Skeletal muscle satellite cell (primary cell): ENCODE measurements around the gene NBEAL2.
"Not testable (repeated sequence)": the region's sequence is repeated elsewhere in the genome, so short reads cannot be mapped to it uniquely, and the experiment has no call there.

Experiments
- H3K27me3 ChIP-seq: 2 replicates; pipeline ENCODE4 v1.7.0; 2013; ENCODE audit warnings: low read length; ENCODE audit not compliant: control insufficient read depth, insufficient read depth
- H3K36me3 ChIP-seq: 2 replicates; pipeline ENCODE4 v1.7.0; 2013; ENCODE audit warnings: mild to moderate bottlenecking, control low read depth, low read length; ENCODE audit not compliant: insufficient read depth
- H3K4me1 ChIP-seq: 2 replicates; pipeline ENCODE4 v1.7.0; 2013; ENCODE audit warnings: low read length; ENCODE audit not compliant: control insufficient read depth, insufficient read depth
- H3K4me2 ChIP-seq: 2 replicates; pipeline ENCODE4 v1.7.0; 2013; ENCODE audit warnings: mild to moderate bottlenecking, low read length
- H3K4me3 ChIP-seq: 2 replicates; pipeline ENCODE4 v1.7.0; 2013; ENCODE audit warnings: low read length
- H3K9ac ChIP-seq: 2 replicates; pipeline ENCODE4 v1.7.0; 2013; ENCODE audit warnings: mild to moderate bottlenecking, low read depth, low read length, moderate library complexity
- H3K9me3 ChIP-seq: replicated peaks from 2 replicates; pipeline ENCODE4 v1.7.0; 2013; ENCODE audit warnings: mild to moderate bottlenecking, control low read depth, low read length

The NBEAL2 gene

DNA sequence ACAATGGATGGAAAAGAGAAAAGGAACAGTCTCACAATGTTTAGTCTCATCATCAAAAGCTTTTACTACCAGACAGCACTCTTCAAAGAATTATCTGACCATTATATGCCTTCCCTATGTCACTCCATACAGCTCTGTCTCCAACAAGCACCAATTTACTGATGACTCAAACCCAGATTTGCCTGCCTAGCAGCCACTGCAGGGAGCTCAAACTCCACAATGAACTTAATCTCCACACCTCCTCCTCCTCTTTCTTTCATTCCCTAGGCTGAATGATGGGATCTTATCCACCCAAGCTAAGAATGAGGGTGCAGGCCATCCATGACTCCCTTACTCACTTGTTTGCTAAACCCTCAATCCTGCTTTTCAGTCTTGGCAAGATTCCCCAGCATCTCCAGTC lies 45.5 kb downstream of the NBEAL2 start:
- no peaks in the 10 kb centered on the region for H3K27me3 ChIP-seq
- H3K9me3 ChIP-seq, result no peaks in the 10 kb centered on the region
- H3K4me3 ChIP-seq, result no peak overlapping the region
- H3K36me3 ChIP-seq, result peaks cover 3% of the 10 kb centered on the region
- no peaks in the 10 kb centered on the region for H3K4me1 ChIP-seq
- no peak overlapping the region for H3K9ac ChIP-seq
- H3K4me2 ChIP-seq, result no peak overlapping the region

DNA sequence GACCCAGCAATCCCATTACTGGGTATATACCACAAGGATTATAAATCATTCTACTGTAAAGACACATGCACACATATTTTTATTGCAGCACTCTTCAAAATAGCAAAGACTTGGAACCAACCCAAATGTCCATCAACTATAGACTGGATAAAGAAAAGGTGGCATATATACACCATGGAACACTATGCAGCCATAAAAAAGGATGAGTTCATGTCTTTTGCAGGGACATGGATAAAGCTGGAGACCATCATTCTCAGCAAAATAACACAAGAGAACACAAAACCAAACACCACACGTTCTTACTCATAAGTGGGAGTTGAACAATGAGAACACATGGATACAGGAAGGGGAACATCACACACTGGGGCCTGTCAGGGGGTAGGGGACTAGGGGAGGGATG lies 47.0 kb downstream of the NBEAL2 start:
- not testable (repeated sequence) for H3K4me3 ChIP-seq, H3K27me3 ChIP-seq, H3K4me1 ChIP-seq, H3K9me3 ChIP-seq, H3K4me2 ChIP-seq, H3K9ac ChIP-seq, H3K36me3 ChIP-seq

DNA sequence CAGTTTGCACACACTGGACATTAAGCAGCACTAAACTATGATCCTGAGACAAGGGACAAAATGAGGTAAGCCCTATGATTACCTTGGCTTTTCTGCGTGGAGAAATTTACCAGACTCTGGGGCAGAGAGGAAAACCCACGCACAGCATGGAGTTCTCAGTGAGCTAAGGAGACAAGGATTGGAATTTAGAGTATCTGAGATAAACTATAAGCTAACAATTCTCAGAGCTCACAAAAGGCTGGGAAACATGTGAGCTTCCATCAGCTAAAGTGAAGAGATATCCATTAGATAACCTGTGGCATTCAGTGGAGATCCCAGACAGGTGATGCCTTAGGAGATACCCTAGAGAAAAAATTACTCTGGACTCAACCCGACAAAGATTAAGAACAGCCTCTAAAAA lies 48.7 kb downstream of the NBEAL2 start:
- no peaks in the 10 kb centered on the region for H3K9me3 ChIP-seq
- no peaks in the 10 kb centered on the region for H3K27me3 ChIP-seq
- no peaks in the 10 kb centered on the region for H3K4me1 ChIP-seq
- no peak overlapping the region for H3K4me2 ChIP-seq
- H3K4me3 ChIP-seq, result no peak overlapping the region
- no peak overlapping the region for H3K9ac ChIP-seq
- H3K36me3 ChIP-seq, result peaks cover 3% of the 10 kb centered on the region

DNA sequence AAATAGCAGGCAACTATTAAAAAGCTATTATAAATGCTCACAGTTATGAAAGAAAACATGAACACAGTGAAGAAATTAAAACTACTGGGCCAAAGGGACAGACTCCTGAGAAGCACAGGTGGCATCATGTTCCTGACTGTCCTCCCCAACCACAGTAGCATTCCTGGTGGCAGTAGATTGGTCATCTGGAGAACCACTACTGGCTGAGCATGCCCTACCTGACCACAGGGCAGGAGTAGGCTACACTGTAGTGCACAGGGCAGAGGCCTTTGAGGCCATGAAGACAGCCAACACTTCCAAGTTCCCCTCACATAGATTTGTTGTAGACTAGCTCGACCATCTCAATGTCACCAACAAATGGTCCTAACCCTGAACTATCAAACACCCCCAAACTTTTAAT lies 49.2 kb downstream of the NBEAL2 start:
- H3K4me1 ChIP-seq, result no peaks in the 10 kb centered on the region
- H3K36me3 ChIP-seq, result peaks cover 3% of the 10 kb centered on the region
- no peaks in the 10 kb centered on the region for H3K27me3 ChIP-seq

DNA sequence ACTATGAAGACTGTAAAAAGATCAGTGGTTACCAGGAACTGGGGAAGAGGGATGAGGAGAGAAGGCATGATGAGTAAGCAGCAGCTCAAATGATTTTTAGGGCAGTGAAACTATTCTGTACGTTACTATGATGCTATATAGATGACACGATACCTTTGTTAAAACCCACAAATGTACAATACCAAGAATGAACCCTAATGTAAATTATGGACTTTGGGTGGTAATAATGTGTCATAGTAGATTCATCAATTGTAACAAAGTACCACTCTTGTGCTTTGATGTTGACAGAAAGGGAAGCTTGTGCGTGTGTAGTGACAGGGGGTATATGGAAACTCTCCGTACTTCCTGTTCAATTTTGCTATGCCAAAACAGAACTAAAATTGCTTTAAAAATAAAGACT lies 51.6 kb downstream of the NBEAL2 start:
- H3K4me2 ChIP-seq, result not testable (repeated sequence)
- peaks cover 16% of the 10 kb centered on the region for H3K36me3 ChIP-seq

More for the DNA sequence above, 49.2 kb downstream of the NBEAL2 start:
- Histone ChIP-seq H3K9ac (no peak overlapping the region), H3K4me2 (no peak overlapping the region), H3K4me3 (no peak overlapping the region), H3K9me3 (no peaks in the 10 kb centered on the region)

DNA sequence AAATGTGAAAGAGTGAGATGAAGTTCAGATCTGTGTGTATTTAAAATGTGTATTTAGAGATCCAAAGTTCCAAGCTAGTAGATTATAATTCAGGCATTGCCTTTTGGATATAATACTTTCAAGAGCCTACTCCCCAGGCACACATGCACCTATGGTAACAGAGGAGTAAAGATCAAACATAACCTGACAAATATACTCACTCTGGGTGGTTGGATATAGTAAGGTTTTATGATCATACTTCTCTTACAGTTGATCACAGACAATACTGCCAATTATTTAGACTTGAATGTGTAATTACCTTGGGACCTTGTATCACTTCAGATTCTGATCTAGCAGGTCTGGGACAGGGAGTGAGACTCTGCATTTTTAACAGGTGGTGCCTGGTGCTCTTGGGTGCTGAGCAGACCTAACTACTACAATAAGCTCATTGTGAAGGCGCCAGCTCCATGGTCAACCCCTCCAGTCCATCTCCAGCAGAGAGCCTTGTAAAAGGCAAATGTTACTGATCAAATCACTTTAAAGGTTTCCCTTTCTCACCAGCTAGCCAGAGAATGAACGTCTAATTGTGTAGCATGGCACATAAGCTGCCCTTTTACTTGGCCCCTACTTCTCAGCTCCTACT lies 55.5 kb downstream of the NBEAL2 start:
- Histone ChIP-seq H3K27me3 (no peaks in the 10 kb centered on the region), H3K36me3 (peaks cover 34% of the 10 kb centered on the region), H3K9ac (no peak overlapping the region), H3K4me2 (no peak overlapping the region), H3K4me1 (no peaks in the 10 kb centered on the region), H3K9me3 (no peaks in the 10 kb centered on the region), H3K4me3 (no peak overlapping the region)

More for the DNA sequence above, 51.6 kb downstream of the NBEAL2 start:
- H3K4me1 ChIP-seq, H3K9me3 ChIP-seq, H3K27me3 ChIP-seq, H3K4me3 ChIP-seq, H3K9ac ChIP-seq: not testable (repeated sequence)

DNA sequence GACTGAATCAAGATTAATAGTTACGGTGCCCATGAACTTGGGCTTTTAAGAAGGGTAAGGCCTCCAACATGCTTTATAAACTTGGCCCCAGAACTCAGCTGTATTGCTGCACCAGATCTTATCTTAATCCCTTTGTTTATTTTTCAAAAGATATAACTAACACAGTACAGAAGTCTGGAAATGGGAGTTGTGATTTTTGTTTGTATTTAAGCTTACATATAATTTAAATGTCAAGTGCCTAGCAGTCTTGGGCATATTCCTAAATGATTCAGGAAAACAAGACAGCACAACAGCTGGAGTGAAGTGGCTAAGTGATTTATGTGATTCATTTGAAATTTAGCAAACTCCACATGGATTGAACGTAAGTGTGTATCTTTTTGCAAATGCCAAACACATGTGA lies 56.2 kb downstream of the NBEAL2 start:
- H3K9ac ChIP-seq, result no peak overlapping the region
- H3K36me3 ChIP-seq, result peaks cover 40% of the 10 kb centered on the region
- H3K4me1 ChIP-seq, result no peaks in the 10 kb centered on the region
- no peaks in the 10 kb centered on the region for H3K9me3 ChIP-seq
- H3K4me3 ChIP-seq, result no peak overlapping the region
- H3K4me2 ChIP-seq, result no peak overlapping the region
- H3K27me3 ChIP-seq, result no peaks in the 10 kb centered on the region

DNA sequence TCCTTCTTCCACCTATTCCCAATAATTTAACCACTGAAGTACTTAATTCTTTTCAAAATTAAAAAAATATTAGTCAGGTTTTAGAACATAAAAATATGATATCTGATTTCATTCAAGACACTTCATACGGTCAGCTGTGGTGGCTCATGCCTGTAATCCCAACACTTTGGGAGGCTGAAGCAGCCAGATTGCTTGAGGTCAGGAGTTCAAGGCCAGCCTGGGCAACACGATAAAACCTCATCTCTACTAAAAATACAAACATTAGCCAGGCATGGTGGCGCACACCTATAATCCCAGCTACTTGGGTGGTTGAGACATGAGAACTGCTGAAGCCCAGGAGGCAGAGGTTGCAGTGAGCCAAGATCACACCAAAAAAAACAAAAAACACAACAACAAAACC lies 56.7 kb downstream of the NBEAL2 start:
- Histone ChIP-seq H3K4me3 (no peak overlapping the region), H3K4me2 (no peak overlapping the region)

DNA sequence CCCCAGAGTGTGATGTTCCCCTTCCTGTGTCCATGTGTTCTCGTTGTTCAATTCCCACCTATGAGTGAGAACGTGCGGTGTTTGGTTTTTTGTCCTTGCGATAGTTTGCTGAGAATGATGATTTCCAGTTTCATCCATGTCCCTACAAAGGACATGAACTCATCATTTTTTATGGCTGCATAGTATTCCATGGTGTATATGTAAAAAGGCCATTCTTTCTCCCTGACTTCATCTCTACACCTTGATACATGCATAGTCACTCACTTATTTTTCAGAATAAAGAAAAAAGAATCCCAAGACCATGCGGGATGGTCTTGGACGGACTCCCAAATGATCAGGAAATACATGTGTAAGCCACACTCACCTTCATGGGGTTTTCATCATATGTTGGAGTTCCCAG lies 57.8 kb downstream of the NBEAL2 start:
- H3K4me2 ChIP-seq, H3K4me3 ChIP-seq, H3K27me3 ChIP-seq, H3K9ac ChIP-seq, H3K4me1 ChIP-seq, H3K9me3 ChIP-seq: not testable (repeated sequence)
- H3K36me3 ChIP-seq, result peaks cover 54% of the 10 kb centered on the region

More for the DNA sequence above, 56.7 kb downstream of the NBEAL2 start:
- Histone ChIP-seq H3K4me1 (no peaks in the 10 kb centered on the region), H3K9ac (no peak overlapping the region), H3K9me3 (no peaks in the 10 kb centered on the region), H3K36me3 (peaks cover 43% of the 10 kb centered on the region), H3K27me3 (no peaks in the 10 kb centered on the region)

DNA sequence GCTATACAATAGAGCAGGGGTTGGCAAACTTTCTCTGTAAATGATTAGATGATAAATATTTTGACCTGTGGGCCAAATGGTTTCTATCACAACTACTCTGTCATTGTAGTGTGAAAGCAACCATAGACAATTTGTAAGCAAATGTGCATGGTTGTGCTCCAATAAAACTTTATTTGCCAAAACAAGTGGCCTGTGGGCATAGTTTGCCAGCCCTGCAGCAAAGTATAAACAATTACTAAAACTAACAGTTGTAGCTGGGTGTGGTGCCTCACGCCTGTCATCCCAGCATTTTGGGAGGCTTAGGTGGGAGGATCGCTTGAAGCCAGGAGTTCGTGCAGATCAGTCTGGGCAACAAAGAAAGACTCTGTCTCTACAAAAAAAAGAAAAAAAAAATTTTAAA lies 61.6 kb downstream of the NBEAL2 start:
- Histone ChIP-seq H3K4me3 (no peak overlapping the region), H3K9me3 (no peaks in the 10 kb centered on the region), H3K4me2 (no peak overlapping the region), H3K36me3 (peaks cover 50% of the 10 kb centered on the region), H3K9ac (no peak overlapping the region), H3K4me1 (no peaks in the 10 kb centered on the region), H3K27me3 (no peaks in the 10 kb centered on the region)

DNA sequence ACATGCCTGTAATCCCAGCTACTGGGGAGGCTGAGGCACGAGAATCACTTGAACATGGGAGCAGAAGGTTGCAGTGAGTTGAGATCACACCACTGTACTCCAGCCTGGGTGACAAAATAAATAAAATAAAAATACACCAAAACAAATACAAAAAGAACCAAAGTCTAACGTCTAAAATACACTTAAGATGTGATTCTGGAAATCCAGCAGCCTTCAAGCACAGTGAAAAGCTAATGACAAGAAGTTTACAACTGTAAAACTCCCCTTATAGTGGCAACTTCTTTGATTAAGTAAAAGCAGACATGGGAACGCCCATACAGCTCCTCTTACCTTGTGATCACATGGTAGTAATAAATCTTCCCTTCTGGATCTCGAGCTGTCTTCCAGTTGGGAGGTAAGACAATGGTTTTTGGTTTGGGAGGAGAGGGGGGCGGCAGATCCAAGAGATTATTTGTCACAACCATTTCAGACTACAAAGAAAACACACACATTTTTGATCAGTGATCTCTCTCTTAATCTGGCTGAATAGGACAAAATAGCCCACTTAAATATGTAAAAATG lies 62.8 kb downstream of the NBEAL2 start:
- Histone ChIP-seq H3K9ac (no peak overlapping the region), H3K27me3 (no peaks in the 10 kb centered on the region), H3K4me1 (no peaks in the 10 kb centered on the region), H3K4me3 (no peak overlapping the region), H3K4me2 (no peak overlapping the region), H3K36me3 (peaks cover 48% of the 10 kb centered on the region), H3K9me3 (no peaks in the 10 kb centered on the region)

DNA sequence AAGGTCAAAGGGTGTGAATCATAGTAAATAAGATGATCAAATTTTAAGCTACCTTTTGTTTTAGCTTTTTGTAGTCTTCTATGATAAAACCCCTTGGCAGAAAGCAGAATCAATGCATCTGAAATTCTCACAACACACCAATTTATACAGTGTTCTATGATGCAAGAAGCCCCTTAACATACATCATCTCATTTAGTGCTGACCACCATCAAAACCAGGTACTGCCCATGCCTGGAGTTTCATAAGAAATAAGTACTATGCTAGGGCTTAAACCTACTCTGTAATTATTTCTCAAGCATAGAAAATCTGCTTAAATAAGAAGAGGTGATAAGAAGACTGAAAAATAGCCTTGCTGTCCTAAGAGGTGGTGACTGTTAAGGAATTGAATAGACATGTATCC lies 67.6 kb downstream of the NBEAL2 start:
- Histone ChIP-seq H3K27me3 (no peaks in the 10 kb centered on the region), H3K4me2 (no peak overlapping the region), H3K9me3 (no peaks in the 10 kb centered on the region), H3K4me1 (no peaks in the 10 kb centered on the region), H3K9ac (no peak overlapping the region), H3K36me3 (peaks cover 12% of the 10 kb centered on the region), H3K4me3 (no peak overlapping the region)
